CD4-positive, alpha-beta memory T cell (primary cell): ENCODE results near the gene SLC25A45. TPM values are rescaled to one million over a fixed set of nuclear protein-coding genes. Genes with fewer than 3 reads are reported as not detected.

Source experiments
- CTCF ChIA-PET: fragments of 350-600 bp; sonication (Branson Sonifier 250); formaldehyde crosslinking; loops from one replicate; lab custom pipeline; 2021; ENCODE audit warnings: inconsistent platforms; ENCODE audit not compliant: partially characterized antibody; lab: Charles Lee
- POLR2A ChIA-PET: fragments of 350-600 bp; sonication (Branson Sonifier 250); formaldehyde crosslinking; loops from one replicate; lab custom pipeline; 2021; ENCODE audit not compliant: partially characterized antibody; lab: Charles Lee
- DNase-seq, 5 donors: peaks; one replicate each; pipeline versions ENCODE4 v3.0.0 to v3.0.0-alpha.2; 2020 to 2022; ENCODE audit warnings: mixed read lengths in 1 of 5
- H3K27ac ChIP-seq: one replicate; pipeline ENCODE4 v1.7.0; 2013; ENCODE audit warnings: low read depth, low read length
- H3K27me3 ChIP-seq: 2 replicates; pipeline ENCODE4 v1.7.0; 2013; ENCODE audit warnings: mild to moderate bottlenecking, low read length, moderate library complexity; ENCODE audit not compliant: insufficient read depth
- H3K36me3 ChIP-seq: 2 replicates; pipeline ENCODE4 v1.7.0; 2013; ENCODE audit warnings: mild to moderate bottlenecking, low read length, moderate library complexity; ENCODE audit not compliant: insufficient read depth
- H3K4me1 ChIP-seq: 2 replicates; pipeline ENCODE4 v1.7.0; 2013; ENCODE audit warnings: mild to moderate bottlenecking, low read length, moderate library complexity; ENCODE audit not compliant: insufficient read depth
- H3K4me3 ChIP-seq, 2 donors: one replicate each; pipeline ENCODE4 v1.7.0; 2013; ENCODE audit warnings: low read length in 2 of 2, mild to moderate bottlenecking in 1 of 2
- H3K9me3 ChIP-seq, 2 donors: one replicate each; pipeline ENCODE4 v1.7.0; 2013; ENCODE audit warnings: low read length in 2 of 2, control low read depth in 1 of 2; ENCODE audit not compliant: control insufficient read depth in 1 of 2
- H3K27ac Mint-ChIP-seq, 7 donors: one replicate each; pipeline ENCODE4 v1.8.0; 2020 to 2021; ENCODE audit warnings: mixed read lengths in 7 of 7, mild to moderate bottlenecking in 6 of 7, inconsistent platforms in 3 of 7, moderate library complexity in 3 of 7
- H3K27me3 Mint-ChIP-seq, 2 donors: one replicate each; pipeline ENCODE4 v1.8.0; 2020 to 2021; ENCODE audit warnings: mixed read lengths in 2 of 2
- H3K36me3 Mint-ChIP-seq, 2 donors: one replicate each; pipeline ENCODE4 v1.8.0; 2020 to 2021; ENCODE audit warnings: mixed read lengths in 2 of 2, inconsistent platforms in 1 of 2, mild to moderate bottlenecking in 1 of 2
- H3K4me1 Mint-ChIP-seq, 4 donors: one replicate each; pipeline ENCODE4 v1.8.0; 2020 to 2021; ENCODE audit warnings: mixed read lengths in 4 of 4, mild to moderate bottlenecking in 1 of 4
- H3K4me3 Mint-ChIP-seq, 8 donors: one replicate each; pipeline ENCODE4 v1.8.0; 2020 to 2021; ENCODE audit warnings: mixed read lengths in 8 of 8, mild to moderate bottlenecking in 7 of 8, moderate library complexity in 6 of 8, inconsistent platforms in 3 of 8
- H3K9me3 Mint-ChIP-seq, 8 donors: one replicate each; pipeline ENCODE4 v1.8.0; 2020 to 2021; ENCODE audit warnings: mixed read lengths in 8 of 8, mild to moderate bottlenecking in 5 of 8, inconsistent platforms in 3 of 8, moderate library complexity in 1 of 8
- intact Hi-C: fragments of 100-400 bp; cut with micrococcal nuclease; formaldehyde crosslinking; loops from one replicate; pipeline ENCODE4 v1.15.1; 2023
- polyA plus RNA-seq, 2 donors: library from polyadenylated mRNA; unstranded; fragments of 300-500 nt; fragmentation: Illumina TruSeq; gene quantifications; one replicate each; pipeline ENCODE4 v1.2.3, GENCODE V29; 2021
- total RNA-seq, 2 experiments: library from RNA; stranded (reverse); gene quantifications; one replicate each; pipeline ENCODE4 v1.2.3, GENCODE V29; 2021

The SLC25A45 gene
- total and polyA plus RNA-seq, 4 experiments from 2014 or later: 7.2 to 24.2 (median 16.0) TPM

- H3K4me3 Mint-ChIP-seq: peak overlapping the region; percentile 92 to 97 (median 95)
- peaks cover 15% of the 10 kb centered on the region for H3K36me3 ChIP-seq
- peak overlapping the region; percentile 93 to 100 (median 97) for H3K27ac Mint-ChIP-seq
- H3K36me3 Mint-ChIP-seq: peaks cover 31 to 40% of the 10 kb centered on the region in 2 donors
- CTCF ChIA-PET: interaction anchor here (1.0 to 12.6 kb wide), 9 partner anchors 9 to 101 kb away, joined by 3 to 192 read pairs (median 14); partner anchors contain the start of genes MALAT1 and SLC25A45
- H3K9me3 ChIP-seq: no peaks in the 10 kb centered on the region
- H3K9me3 Mint-ChIP-seq: peaks cover 0 to 10% (median 2%) of the 10 kb centered on the region in 8 donors
- peaks cover 0 to 4% of the 10 kb centered on the region in 2 donors for H3K27me3 Mint-ChIP-seq
- H3K4me1 ChIP-seq: peaks cover 57% of the 10 kb centered on the region
- H3K4me1 Mint-ChIP-seq: peaks cover 30 to 86% (median 41%) of the 10 kb centered on the region in 4 donors
- H3K27me3 ChIP-seq: no peaks in the 10 kb centered on the region
- peak in 1 of 5 donors; percentile 25 for DNase-seq
- POLR2A ChIA-PET: interaction anchor here (0.9 to 22.2 kb wide), 17 partner anchors 6 to 675 kb away, joined by 3 to 3839 read pairs (median 19); partner anchors contain the start of genes EHBP1L1, FAM89B, FRMD8 and MALAT1
- intact Hi-C loops: no loop called here
- peak overlapping the region; percentile 50 to 95 for H3K4me3 ChIP-seq
- peak overlapping the region; percentile 98 for H3K27ac ChIP-seq
Measured at GRCh38 chr11:65420506-65420905, 38.1 kb upstream of the SLC25A45 start.

GRCh38 chr11:65419772-65420481 lies 37.5 kb upstream of the SLC25A45 start:
- POLR2A ChIA-PET: interaction anchor here (0.7 to 22.2 kb wide), 23 partner anchors 7 to 675 kb away, joined by 3 to 3839 read pairs (median 5); partner anchors contain the start of genes DPF2, EHBP1L1, FAM89B and FRMD8
- Mint-ChIP-seq H3K4me3 (peak overlapping the region; percentile 92 to 97 (median 95)), H3K27ac (peak overlapping the region; percentile 93 to 100 (median 97)), H3K36me3 (peaks cover 25 to 35% of the 10 kb centered on the region in 2 donors), H3K9me3 (peaks cover 0 to 8% (median 2%) of the 10 kb centered on the region in 8 donors), H3K27me3 (peaks cover 0 to 4% of the 10 kb centered on the region in 2 donors), H3K4me1 (peaks cover 30 to 81% (median 42%) of the 10 kb centered on the region in 4 donors)
- Histone ChIP-seq H3K27ac (peak overlapping the region; percentile 98), H3K36me3 (peaks cover 12% of the 10 kb centered on the region), H3K4me1 (peaks cover 57% of the 10 kb centered on the region), H3K4me3 (peak overlapping the region; percentile 86 to 95), H3K27me3 (no peaks in the 10 kb centered on the region), H3K9me3 (no peaks in the 10 kb centered on the region)
- DNase-seq: peak; percentile 54 to 80 (median 63)
- CTCF ChIA-PET: interaction anchor here (1.0 to 12.6 kb wide), 10 partner anchors 10 to 102 kb away, joined by 3 to 192 read pairs (median 10); partner anchors contain the start of genes MALAT1 and SLC25A45
- intact Hi-C loops: loop anchor here (5.0 kb wide), 1 partner anchor 53 kb away; no protein-coding TSS in a partner anchor

- intact Hi-C loops: loop anchor here (5.0 kb wide), 1 partner anchor 52 kb away; no protein-coding TSS in a partner anchor
- Mint-ChIP-seq H3K27ac (peak overlapping the region; percentile 93 to 100 (median 97)), H3K9me3 (peaks cover 0 to 8% (median 1%) of the 10 kb centered on the region in 8 donors), H3K36me3 (peaks cover 20 to 32% of the 10 kb centered on the region in 2 donors), H3K4me1 (peaks cover 30 to 75% (median 42%) of the 10 kb centered on the region in 4 donors), H3K4me3 (peak overlapping the region; percentile 92 to 97 (median 95)), H3K27me3 (peaks cover 0 to 4% of the 10 kb centered on the region in 2 donors)
- peak in 1 of 5 donors; percentile 55 for DNase-seq
- no peaks in the 10 kb centered on the region for H3K9me3 ChIP-seq
- CTCF ChIA-PET: interaction anchor here (0.8 to 12.6 kb wide), 11 partner anchors 10 to 102 kb away, joined by 3 to 192 read pairs (median 5); partner anchors contain the start of gene MALAT1
- POLR2A ChIA-PET: interaction anchor here (0.7 to 22.2 kb wide), 23 partner anchors 7 to 674 kb away, joined by 3 to 3839 read pairs (median 5); partner anchors contain the start of genes DPF2, EHBP1L1, FAM89B and FRMD8
- H3K4me1 ChIP-seq: peaks cover 57% of the 10 kb centered on the region
- H3K27ac ChIP-seq: peak overlapping the region; percentile 98
- peak overlapping the region; percentile 86 to 95 for H3K4me3 ChIP-seq
- peaks cover 12% of the 10 kb centered on the region for H3K36me3 ChIP-seq
- H3K27me3 ChIP-seq: no peaks in the 10 kb centered on the region
Measured at GRCh38 chr11:65419460-65419771, 37.0 kb upstream of the SLC25A45 start.

- intact Hi-C loops: loop anchor here (5.0 kb wide), 1 partner anchor 52 kb away; no protein-coding TSS in a partner anchor
- POLR2A ChIA-PET: interaction anchor here (0.6 to 22.2 kb wide), 22 partner anchors 8 to 674 kb away, joined by 3 to 3839 read pairs (median 5); partner anchors contain the start of genes DPF2, EHBP1L1, FAM89B and FRMD8
- Mint-ChIP-seq H3K27ac (peak overlapping the region; percentile 93 to 100 (median 97)), H3K4me3 (peak overlapping the region; percentile 92 to 97 (median 95)), H3K27me3 (peaks cover 0 to 4% of the 10 kb centered on the region in 2 donors), H3K36me3 (peaks cover 15 to 26% of the 10 kb centered on the region in 2 donors), H3K9me3 (peaks cover 0 to 8% (median 1%) of the 10 kb centered on the region in 8 donors), H3K4me1 (peaks cover 30 to 72% (median 42%) of the 10 kb centered on the region in 4 donors)
- DNase-seq: peak; percentile 64 to 87 (median 70)
- H3K27me3 ChIP-seq: no peaks in the 10 kb centered on the region
- CTCF ChIA-PET: interaction anchor here (0.8 to 12.6 kb wide), 11 partner anchors 11 to 90 kb away, joined by 3 to 192 read pairs (median 14); partner anchors contain the start of gene MALAT1
- peak overlapping the region; percentile 98 for H3K27ac ChIP-seq
- peak overlapping the region; percentile 86 to 95 for H3K4me3 ChIP-seq
- H3K36me3 ChIP-seq: peaks cover 9% of the 10 kb centered on the region
- peaks cover 57% of the 10 kb centered on the region for H3K4me1 ChIP-seq
- no peaks in the 10 kb centered on the region for H3K9me3 ChIP-seq
Measured at GRCh38 chr11:65418681-65419459, 36.4 kb upstream of the SLC25A45 start.

- Mint-ChIP-seq H3K27me3 (peaks cover 0 to 4% of the 10 kb centered on the region in 2 donors), H3K36me3 (peaks cover 10 to 23% of the 10 kb centered on the region in 2 donors), H3K9me3 (peaks cover 0 to 8% (median 1%) of the 10 kb centered on the region in 8 donors), H3K4me1 (peaks cover 30 to 72% (median 42%) of the 10 kb centered on the region in 4 donors), H3K4me3 (peak overlapping the region; percentile 92 to 97 (median 95)), H3K27ac (peak overlapping the region; percentile 93 to 100 (median 97))
- Histone ChIP-seq H3K27me3 (no peaks in the 10 kb centered on the region), H3K4me1 (peaks cover 57% of the 10 kb centered on the region), H3K4me3 (peak overlapping the region; percentile 86 to 95), H3K9me3 (no peaks in the 10 kb centered on the region), H3K36me3 (peaks cover 4% of the 10 kb centered on the region), H3K27ac (peak overlapping the region; percentile 98)
- POLR2A ChIA-PET: interaction anchor here (0.6 to 22.2 kb wide), 13 partner anchors 8 to 154 kb away, joined by 3 to 3839 read pairs (median 81); partner anchors contain the start of genes FAM89B, FRMD8, MALAT1 and NEAT1
- no peak for DNase-seq
- CTCF ChIA-PET: interaction anchor here (1.2 to 12.6 kb wide), 8 partner anchors 11 to 91 kb away, joined by 4 to 192 read pairs (median 30); partner anchors contain the start of gene MALAT1
- intact Hi-C loops: loop anchor here (5.0 kb wide), 1 partner anchor 51 kb away; no protein-coding TSS in a partner anchor
Measured at GRCh38 chr11:65418431-65418680, 35.9 kb upstream of the SLC25A45 start.
